Transverse colon (tissue), 4 donors: Measurements from ENCODE around the gene SEMA3A. TPM values are rescaled to one million over a fixed set of nuclear protein-coding genes. Genes with fewer than 3 reads are reported as not detected.

ENCODE experiments used
- DNase-seq: peaks from one replicate; pipeline ENCODE4 v3.0.0-alpha.2; 2019
- H3K27ac ChIP-seq, 4 donors: fragments of 200-600 bp; sonication (generic); 2 replicates each; pipeline ENCODE4 v1.5.1; 2016 to 2018; ENCODE audit warnings: inconsistent platforms in 4 of 4
- H3K27me3 ChIP-seq: fragments of 200-600 bp; sonication (generic); 2 replicates; pipeline ENCODE4 v1.5.1; 2017; ENCODE audit warnings: inconsistent platforms
- H3K36me3 ChIP-seq, 4 donors: fragments of 200-600 bp; sonication (generic); 2 replicates each; pipeline ENCODE4 v1.5.1; 2017 to 2019; ENCODE audit warnings: inconsistent platforms in 4 of 4
- H3K4me1 ChIP-seq, 4 donors: fragments of 200-600 bp; sonication (generic); 2 replicates each; pipeline ENCODE4 v1.5.1; 2017 to 2020; ENCODE audit warnings: inconsistent platforms in 4 of 4
- H3K4me3 ChIP-seq, 4 donors: fragments of 200-600 bp; sonication (generic); 1 replicate in 1 of 4; 2 replicates in 3 of 4; pipeline versions ENCODE4 v1.5.1 to v1.6.1; 2017 to 2019; ENCODE audit warnings: inconsistent platforms in 4 of 4
- H3K9me3 ChIP-seq, 2 donors: fragments of 200-600 bp; sonication (generic); 2 replicates each; pipeline ENCODE4 v1.5.1; 2017 to 2019; ENCODE audit warnings: inconsistent platforms in 2 of 2
- EP300 ChIP-seq: sonication (generic); formaldehyde crosslinking; IDR thresholded peaks from one replicate; pipeline ENCODE4 v1.6.1; 2017; ENCODE audit warnings: antibody characterized with exemption, low read depth
- POLR2A ChIP-seq: fragments of 450-650 bp; IDR thresholded peaks from one replicate; pipeline ENCODE4 v1.6.1; 2016; ENCODE audit warnings: antibody characterized with exemption, mild to moderate bottlenecking, moderate library complexity
- POLR2AphosphoS5 ChIP-seq, 3 donors: sonication (generic); formaldehyde crosslinking; IDR thresholded peaks; one replicate each; pipeline ENCODE4 v1.6.1; 2016; ENCODE audit warnings: antibody characterized with exemption in 3 of 3
- WGBS, 2 donors: methylation state at CpG; one replicate each; pipeline ENCODE4 v1.1.5; 2018; ENCODE audit warnings: low coverage in 1 of 2; 5-methylcytosine and 5-hydroxymethylcytosine counted together
- in situ Hi-C, 4 donors: fragments of 200-750 bp; cut with MboI; loops; one replicate each; pipeline versions ENCODE4 v1.15.0 to v1.15.1; 2017; ENCODE audit warnings: low sequenced_read_pairs in 3 of 4, low pct_ligation_motif_present in 1 of 4, low pct_unique_long_range_greater_than_20kb in 1 of 4
- intact Hi-C: fragments of 100-400 bp; cut with DNase I; formaldehyde crosslinking; loops from one replicate; pipeline ENCODE4 v1.15.1; 2023; ENCODE audit warnings: low total_unique reads
- total RNA-seq, 4 donors: library from RNA; depleted of rRNA; stranded (reverse); fragments of >200 nt; gene quantifications; one replicate each; pipeline ENCODE4 v1.1.0, GENCODE V29; 2016
- TF ChIP-seq, protein P1 (sequence below), 5 experiments: fragments of 200-600 bp in 3 of 5; fragments of 450-650 bp in 2 of 5; sonication (generic) in 3 of 5; IDR thresholded peaks; 1 replicate in 2 of 5; 2 replicates in 3 of 5; pipeline ENCODE4 v1.5.1; 2016 to 2017; ENCODE audit warnings: antibody characterized with exemption in 5 of 5, inconsistent platforms in 3 of 5, mild to moderate bottlenecking in 2 of 5, moderate library complexity in 1 of 5

Gene SEMA3A
- total RNA-seq, 4 donors from 2014 or later = 1.00 to 8.3 (median 4.7) TPM

DNA sequence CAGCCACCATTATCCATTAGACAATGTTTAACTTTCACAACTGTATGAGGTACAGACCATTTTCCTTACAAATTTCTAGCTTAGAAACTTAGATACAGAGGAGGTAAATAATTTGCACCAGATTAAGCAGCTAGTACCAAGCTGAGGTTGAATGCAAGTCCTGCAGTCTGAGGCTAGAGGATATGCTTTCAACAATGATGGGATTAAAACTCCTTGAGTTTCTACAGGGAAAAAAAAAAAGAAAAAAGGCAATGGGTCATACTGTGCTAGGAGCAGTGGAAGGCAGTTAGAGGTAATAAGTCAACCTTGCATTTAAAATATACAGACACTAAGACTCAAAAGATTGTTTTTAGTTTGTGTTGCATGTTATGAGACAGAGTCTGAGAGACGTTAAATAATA lies 86.5 kb downstream of the SEMA3A start:
- H3K4me3 ChIP-seq = no peak overlapping the region
- TF ChIP-seq, protein P1, sequence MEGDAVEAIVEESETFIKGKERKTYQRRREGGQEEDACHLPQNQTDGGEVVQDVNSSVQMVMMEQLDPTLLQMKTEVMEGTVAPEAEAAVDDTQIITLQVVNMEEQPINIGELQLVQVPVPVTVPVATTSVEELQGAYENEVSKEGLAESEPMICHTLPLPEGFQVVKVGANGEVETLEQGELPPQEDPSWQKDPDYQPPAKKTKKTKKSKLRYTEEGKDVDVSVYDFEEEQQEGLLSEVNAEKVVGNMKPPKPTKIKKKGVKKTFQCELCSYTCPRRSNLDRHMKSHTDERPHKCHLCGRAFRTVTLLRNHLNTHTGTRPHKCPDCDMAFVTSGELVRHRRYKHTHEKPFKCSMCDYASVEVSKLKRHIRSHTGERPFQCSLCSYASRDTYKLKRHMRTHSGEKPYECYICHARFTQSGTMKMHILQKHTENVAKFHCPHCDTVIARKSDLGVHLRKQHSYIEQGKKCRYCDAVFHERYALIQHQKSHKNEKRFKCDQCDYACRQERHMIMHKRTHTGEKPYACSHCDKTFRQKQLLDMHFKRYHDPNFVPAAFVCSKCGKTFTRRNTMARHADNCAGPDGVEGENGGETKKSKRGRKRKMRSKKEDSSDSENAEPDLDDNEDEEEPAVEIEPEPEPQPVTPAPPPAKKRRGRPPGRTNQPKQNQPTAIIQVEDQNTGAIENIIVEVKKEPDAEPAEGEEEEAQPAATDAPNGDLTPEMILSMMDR (IDR thresholded peaks at IDR 0.05) = no peak
- TF ChIP-seq EP300 (no peak), POLR2AphosphoS5 (IDR thresholded peaks at IDR 0.05) (no peak), POLR2A (no peak)
- H3K9me3 ChIP-seq = no peaks in the 10 kb centered on the region
- WGBS, 2 donors = 74 to 100% methylated on average over 1 of the region's 1 CpG
- in situ Hi-C loops = no loop called here
- peaks cover 0 to 3% (median 2%) of the 10 kb centered on the region in 4 donors for H3K4me1 ChIP-seq
- no peak for DNase-seq
- no peak overlapping the region for H3K27ac ChIP-seq
- no peaks in the 10 kb centered on the region for H3K27me3 ChIP-seq
- intact Hi-C loops = no loop called here
- H3K36me3 ChIP-seq = no peaks in the 10 kb centered on the region

DNA sequence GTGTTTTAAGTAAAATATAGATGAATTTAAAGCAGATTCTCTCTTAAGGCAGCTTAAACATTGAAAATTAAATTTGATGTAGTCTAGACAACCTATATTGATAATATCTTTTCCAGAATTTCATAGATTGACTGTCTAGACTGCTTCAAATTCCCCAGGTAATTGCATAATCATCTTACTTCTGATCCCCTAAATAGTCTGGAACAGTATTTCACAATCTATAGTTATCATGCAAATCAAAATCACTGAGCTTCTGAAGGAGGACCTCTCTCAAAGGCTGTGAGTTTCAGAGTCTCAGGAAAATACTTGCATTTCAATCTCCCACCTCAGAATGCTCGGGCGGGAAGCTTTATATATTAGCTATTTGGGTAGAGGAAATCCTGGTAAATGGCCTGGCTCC lies 87.3 kb downstream of the SEMA3A start:
- intact Hi-C loops = no loop called here
- no peaks in the 10 kb centered on the region for H3K9me3 ChIP-seq
- no peak for DNase-seq
- TF ChIP-seq POLR2A = no peak
- TF ChIP-seq, protein P1 (IDR thresholded peaks at IDR 0.05) = no peak
- no peak for TF ChIP-seq EP300
- TF ChIP-seq POLR2AphosphoS5 (IDR thresholded peaks at IDR 0.05) = no peak
- in situ Hi-C loops = no loop called here
- no peaks in the 10 kb centered on the region for H3K27me3 ChIP-seq
- H3K36me3 ChIP-seq = no peaks in the 10 kb centered on the region
- no peak overlapping the region for H3K27ac ChIP-seq
- 79% methylated on average over 2 of the region's 2 CpGs; no CpG with 5 or more reads in 1 of the 2 donors for WGBS, 2 donors
- no peak overlapping the region for H3K4me3 ChIP-seq
- H3K4me1 ChIP-seq = no peaks in the 10 kb centered on the region

DNA sequence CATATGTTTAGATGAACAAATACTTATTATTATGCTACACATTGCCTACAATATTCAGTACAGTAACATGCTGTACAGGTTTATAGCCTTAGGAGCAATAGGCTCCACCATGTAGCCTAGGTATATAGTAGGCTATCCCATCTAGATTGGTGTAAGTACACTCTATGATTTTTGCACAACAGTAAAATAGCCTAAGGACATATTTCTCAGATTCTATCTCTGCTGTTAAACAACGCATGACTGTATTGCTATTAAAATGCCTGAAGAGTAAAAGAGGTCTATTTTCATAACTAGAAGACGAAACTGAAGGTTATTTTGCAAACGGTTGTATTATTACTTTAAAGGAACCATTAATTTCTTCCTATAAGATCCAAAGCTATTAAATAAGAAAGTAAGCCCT lies 88.3 kb downstream of the SEMA3A start:
- Histone ChIP-seq H3K27ac (no peak overlapping the region), H3K27me3 (no peaks in the 10 kb centered on the region), H3K36me3 (no peaks in the 10 kb centered on the region), H3K4me1 (no peaks in the 10 kb centered on the region), H3K4me3 (no peak overlapping the region), H3K9me3 (no peaks in the 10 kb centered on the region)
- TF ChIP-seq POLR2A (no peak), POLR2AphosphoS5 (IDR thresholded peaks at IDR 0.05) (no peak)
- in situ Hi-C loops (no loop called here), intact Hi-C loops (no loop called here)
- DNase-seq = no peak
- WGBS, 2 donors = 84 to 92% methylated on average over 3 of the region's 3 CpGs

DNA sequence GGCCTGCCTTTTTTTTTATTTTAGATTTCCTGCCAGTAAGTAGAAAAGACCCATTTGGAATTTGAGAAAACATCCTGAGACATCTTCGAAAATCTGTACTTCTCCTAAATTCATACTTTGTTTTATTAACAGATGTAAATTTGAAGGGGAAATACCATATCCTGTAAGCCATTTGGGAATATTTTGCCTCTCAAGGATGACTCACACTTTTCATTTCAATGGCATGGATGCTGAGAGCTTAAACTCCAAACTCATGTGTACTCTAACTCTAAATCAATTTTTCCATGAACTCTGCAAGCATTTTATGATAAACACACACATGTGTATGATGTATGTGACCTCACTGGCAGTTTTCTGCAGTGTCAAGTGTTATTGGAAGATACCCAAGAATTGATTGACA lies 89.0 kb downstream of the SEMA3A start:
- no peaks in the 10 kb centered on the region for H3K9me3 ChIP-seq
- intact Hi-C loops (no loop called here), in situ Hi-C loops (no loop called here)
- H3K4me1 ChIP-seq = no peaks in the 10 kb centered on the region
- H3K4me3 ChIP-seq = no peak overlapping the region
- no peaks in the 10 kb centered on the region for H3K36me3 ChIP-seq
- TF ChIP-seq POLR2AphosphoS5 (IDR thresholded peaks at IDR 0.05) (no peak), EP300 (no peak), POLR2A (no peak)
- TF ChIP-seq, protein P1 (IDR thresholded peaks at IDR 0.05) = no peak
- H3K27me3 ChIP-seq = no peaks in the 10 kb centered on the region
- WGBS, 2 donors = 63 to 70% methylated on average over 1 of the region's 1 CpG
- DNase-seq = no peak
- no peak overlapping the region for H3K27ac ChIP-seq

DNA sequence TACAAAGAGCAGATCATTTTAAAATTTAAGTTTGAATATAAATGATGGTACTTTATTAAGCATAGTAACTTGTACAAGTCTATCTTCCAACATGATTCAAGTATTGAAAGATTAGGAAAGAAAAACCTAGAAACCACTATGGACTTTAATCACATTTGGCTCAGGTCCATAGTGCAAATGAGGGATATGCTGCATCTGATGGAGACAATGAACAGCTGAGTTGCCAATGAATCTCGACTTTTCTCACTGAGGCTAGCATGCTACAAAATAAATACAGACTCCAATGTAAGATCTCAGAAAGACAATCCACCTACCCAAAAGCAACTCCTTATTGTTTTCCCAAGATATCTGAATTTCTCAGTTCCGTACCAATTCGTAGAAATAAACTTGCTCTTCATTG lies 89.8 kb downstream of the SEMA3A start:
- H3K27me3 ChIP-seq = no peaks in the 10 kb centered on the region
- H3K4me3 ChIP-seq = no peak overlapping the region
- in situ Hi-C loops (no loop called here), intact Hi-C loops (no loop called here)
- TF ChIP-seq POLR2A (no peak), EP300 (no peak), POLR2AphosphoS5 (IDR thresholded peaks at IDR 0.05) (no peak)
- TF ChIP-seq, protein P1 (IDR thresholded peaks at IDR 0.05) = no peak
- no peaks in the 10 kb centered on the region for H3K9me3 ChIP-seq
- H3K36me3 ChIP-seq = no peaks in the 10 kb centered on the region
- no peaks in the 10 kb centered on the region for H3K4me1 ChIP-seq
- no peak for DNase-seq
- WGBS, 2 donors = 78 to 95% methylated on average over 2 to 3 of the region's 3 CpGs
- H3K27ac ChIP-seq = no peak overlapping the region
